Neural progenitor cell (in vitro differentiated cells): ENCODE results near the gene NPB.

ENCODE experiments used
- CTCF ChIP-seq: fragments of 200-600 bp; sonication (generic); IDR thresholded peaks from 2 replicates; pipeline ENCODE4 v1.5.1; 2017; ENCODE audit warnings: antibody characterized with exemption, mild to moderate bottlenecking
- EZH2 ChIP-seq: fragments of 200-600 bp; sonication (generic); IDR thresholded peaks from 2 replicates; pipeline ENCODE4 v1.6.1; 2017; ENCODE audit warnings: antibody characterized with exemption, mild to moderate bottlenecking, moderate library complexity

- TF ChIP-seq CTCF: no peak
- no peak for TF ChIP-seq EZH2
Measured at GRCh38 chr17:81888988-81889595, 12.9 kb upstream of the NPB start.
